Coronary artery (tissue), 2 donors: ENCODE measurements around the gene SHANK1.

Experiments used
- DNase-seq: peaks from one replicate; pipeline ENCODE4 v3.0.0-alpha.2; 2017; ENCODE audit warnings: low spot score
- H3K27ac ChIP-seq, 2 donors: fragments of 200-600 bp; sonication (generic); one replicate each; pipeline ENCODE4 v1.5.1; 2016 to 2019
- H3K4me3 ChIP-seq: fragments of 200-600 bp; sonication (generic); 2 replicates; pipeline ENCODE4 v1.5.1; 2016; ENCODE audit warnings: mild to moderate bottlenecking, moderate library complexity
- TF ChIP-seq, protein P1 (sequence below): fragments of 200-600 bp; sonication (generic); IDR thresholded peaks from one replicate; pipeline ENCODE4 v1.5.1; 2019; ENCODE audit warnings: antibody characterized with exemption

SHANK1 gene

DNA sequence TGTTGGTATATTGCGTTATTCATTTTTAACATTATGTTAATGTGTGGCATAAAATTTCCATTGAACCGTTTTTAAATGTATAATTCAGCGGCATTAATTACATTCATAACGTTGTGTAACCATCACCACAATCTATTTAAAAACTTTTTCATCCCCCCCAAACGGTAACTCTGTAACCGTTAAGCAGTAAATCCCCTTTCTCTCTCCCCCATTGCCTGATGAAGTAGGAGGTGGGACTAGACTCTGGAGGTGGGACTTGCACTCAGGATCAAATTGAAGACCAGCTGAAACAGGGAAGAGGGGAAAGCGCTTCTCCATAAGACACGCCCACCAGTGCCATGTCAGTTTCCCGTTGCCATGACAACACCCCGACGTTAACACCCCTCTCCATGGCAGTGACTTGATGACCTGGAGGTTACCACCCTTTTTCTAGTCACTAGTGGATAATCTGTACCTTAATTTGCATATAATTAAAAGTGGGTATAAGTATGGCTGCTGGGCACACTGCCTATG is 20.4 kb upstream of the SHANK1 start:
- TF ChIP-seq, protein P1, sequence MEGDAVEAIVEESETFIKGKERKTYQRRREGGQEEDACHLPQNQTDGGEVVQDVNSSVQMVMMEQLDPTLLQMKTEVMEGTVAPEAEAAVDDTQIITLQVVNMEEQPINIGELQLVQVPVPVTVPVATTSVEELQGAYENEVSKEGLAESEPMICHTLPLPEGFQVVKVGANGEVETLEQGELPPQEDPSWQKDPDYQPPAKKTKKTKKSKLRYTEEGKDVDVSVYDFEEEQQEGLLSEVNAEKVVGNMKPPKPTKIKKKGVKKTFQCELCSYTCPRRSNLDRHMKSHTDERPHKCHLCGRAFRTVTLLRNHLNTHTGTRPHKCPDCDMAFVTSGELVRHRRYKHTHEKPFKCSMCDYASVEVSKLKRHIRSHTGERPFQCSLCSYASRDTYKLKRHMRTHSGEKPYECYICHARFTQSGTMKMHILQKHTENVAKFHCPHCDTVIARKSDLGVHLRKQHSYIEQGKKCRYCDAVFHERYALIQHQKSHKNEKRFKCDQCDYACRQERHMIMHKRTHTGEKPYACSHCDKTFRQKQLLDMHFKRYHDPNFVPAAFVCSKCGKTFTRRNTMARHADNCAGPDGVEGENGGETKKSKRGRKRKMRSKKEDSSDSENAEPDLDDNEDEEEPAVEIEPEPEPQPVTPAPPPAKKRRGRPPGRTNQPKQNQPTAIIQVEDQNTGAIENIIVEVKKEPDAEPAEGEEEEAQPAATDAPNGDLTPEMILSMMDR, result no peak
- no peak overlapping the region for H3K4me3 ChIP-seq
- DNase-seq, result no peak
- H3K27ac ChIP-seq, result no peak overlapping the region

DNA sequence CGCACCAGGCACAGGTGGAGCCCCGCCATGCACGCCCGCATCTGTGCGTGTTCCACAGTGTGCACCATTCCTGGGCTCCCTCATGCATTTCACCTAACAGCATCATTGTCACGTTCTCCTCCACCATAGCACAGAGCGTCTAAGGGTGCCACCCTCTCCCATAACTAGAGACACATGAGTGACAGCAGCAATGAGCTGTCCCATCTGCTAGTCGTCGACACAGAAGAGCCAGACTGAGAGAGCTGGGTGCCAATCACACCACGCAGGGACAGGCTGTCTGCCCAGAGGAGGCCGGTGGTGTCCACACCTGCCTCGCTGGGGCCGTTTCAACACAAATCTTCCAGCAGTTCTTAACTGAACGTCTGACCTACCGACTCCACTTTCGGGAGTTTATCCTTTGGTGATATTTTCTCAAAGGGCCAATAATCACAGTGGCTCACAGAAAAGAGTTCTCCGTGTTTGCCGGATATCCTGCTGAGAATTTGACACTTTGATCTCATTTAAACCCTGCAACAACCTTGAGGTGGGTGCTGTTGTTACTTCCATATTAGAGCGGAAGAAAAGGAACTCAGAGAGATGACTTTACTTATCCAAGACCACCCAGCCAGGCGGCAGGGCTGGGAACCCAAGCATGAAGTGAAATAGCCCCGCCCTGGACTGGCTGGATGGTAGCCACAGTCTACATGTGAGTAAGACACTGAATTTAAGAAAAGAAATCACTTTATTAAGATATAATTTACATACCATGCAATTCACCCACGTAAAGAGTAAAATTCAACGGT is 19.7 kb upstream of the SHANK1 start:
- no peak overlapping the region for H3K27ac ChIP-seq
- no peak overlapping the region for H3K4me3 ChIP-seq
- TF ChIP-seq, protein P1, result no peak
- no peak for DNase-seq

DNA sequence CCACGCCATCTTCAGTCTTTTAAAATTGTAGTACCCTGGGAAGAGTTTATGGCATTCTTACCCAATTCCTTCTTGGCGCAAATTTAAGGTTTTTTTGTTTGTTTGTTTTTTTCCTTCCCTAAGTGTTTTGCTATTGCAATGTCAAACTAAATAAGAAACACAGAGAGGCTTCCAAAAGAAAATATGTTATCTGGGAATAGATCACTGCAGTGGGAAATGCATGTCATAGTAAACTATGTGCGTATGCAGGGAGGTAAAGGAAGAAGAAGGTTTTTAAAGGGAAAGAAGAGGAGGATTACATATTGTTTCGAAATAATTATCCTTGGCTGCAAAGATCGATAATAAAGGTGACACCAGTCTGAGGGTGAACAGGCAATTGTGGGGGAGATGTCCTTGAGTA is 16.7 kb upstream of the SHANK1 start:
- DNase-seq, result no peak
- TF ChIP-seq, protein P1, result no peak
- Histone ChIP-seq H3K4me3 (no peak overlapping the region), H3K27ac (no peak overlapping the region)

DNA sequence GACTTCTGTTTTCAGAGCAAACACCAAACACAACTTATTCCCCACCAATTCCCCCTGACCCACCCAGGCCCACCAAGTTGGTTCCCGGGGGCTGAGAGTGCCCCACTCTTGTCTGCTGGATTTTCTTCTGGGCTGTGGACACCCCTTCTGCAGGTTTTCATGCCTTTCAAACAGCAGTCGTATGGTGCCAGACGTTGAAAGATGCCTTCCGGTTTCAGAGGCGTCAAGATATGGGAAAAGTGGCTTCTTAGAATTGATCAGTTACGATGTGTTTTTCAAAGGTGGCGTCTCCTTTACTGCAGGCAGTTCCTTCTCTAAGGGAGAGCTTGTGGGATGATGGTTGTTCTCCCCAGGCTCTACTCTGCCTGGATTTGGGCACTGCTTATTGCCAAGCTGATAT is 16.3 kb upstream of the SHANK1 start:
- no peak for DNase-seq
- Histone ChIP-seq H3K27ac (no peak overlapping the region), H3K4me3 (no peak overlapping the region)
- TF ChIP-seq, protein P1, result no peak

DNA sequence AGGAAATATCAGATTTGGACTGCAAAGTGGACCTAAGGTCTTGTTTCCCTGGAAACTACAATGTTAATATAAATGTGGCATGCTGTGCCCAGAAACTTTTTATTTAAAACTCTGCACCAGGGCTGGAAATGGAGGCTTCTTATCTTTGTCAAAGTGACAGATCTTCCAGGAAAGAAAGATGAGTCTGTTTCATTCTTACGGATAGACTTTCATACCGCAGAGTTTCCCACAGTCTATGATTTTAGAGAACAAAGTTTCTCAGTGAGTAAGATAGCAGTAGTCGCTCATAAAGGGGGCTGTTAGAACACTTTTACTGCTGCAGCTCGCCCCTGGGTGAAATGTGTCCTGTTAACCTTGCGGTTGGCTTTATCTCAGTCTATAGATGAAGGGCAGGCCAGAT is 10.3 kb upstream of the SHANK1 start:
- Histone ChIP-seq H3K27ac (no peak overlapping the region), H3K4me3 (no peak overlapping the region)
- TF ChIP-seq, protein P1, result no peak
- no peak for DNase-seq

DNA sequence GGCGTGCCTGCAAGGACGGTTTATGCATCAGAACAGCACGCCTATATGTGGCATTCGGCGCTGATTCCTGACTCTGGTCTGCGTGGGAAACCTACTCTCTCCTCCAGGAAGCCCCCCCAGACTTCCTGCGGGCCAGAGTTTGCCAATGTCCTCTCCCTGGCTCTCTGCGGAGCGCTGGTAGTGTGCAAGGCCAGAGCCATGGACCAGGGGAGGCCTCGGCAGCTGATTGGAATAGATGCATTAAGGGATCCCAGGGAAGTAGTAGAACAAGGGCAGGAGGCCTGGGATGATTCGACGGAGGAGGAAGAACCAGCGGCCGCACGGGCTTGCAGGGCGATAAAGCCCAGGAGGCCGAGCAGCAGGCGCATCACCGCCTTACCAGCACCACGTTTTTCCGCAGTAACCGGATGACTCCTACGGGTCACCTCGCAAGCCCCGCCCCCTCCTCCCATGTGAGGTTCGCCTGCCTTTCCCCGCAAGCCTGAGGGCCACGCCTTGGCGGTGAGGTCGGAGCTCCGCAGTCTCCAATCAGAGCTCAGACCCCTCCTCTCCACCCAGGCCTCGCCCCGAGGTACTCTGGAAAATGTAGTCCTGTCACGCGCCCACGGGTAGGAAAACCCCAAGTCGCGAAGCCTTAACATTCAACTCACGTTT is 8.6 kb upstream of the SHANK1 start:
- Histone ChIP-seq H3K27ac (no peak overlapping the region), H3K4me3 (peak overlapping the region; percentile 42)
- DNase-seq, result no peak
- TF ChIP-seq, protein P1, result no peak

DNA sequence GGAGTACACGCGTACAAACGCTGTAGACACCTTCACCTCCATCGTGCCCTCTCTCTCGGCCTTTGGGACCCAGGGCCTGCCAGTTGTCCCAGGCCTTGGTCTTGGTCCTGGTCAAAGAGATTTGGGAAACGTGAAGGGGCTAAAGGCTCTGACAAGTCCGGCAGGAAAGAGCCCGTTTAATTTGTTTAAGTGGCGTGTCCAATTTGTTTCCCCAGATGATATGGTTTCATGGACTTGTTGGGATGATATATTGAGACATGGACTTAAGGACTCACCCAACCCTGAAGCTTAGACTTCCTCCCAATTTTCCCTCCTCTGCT is 6.3 kb upstream of the SHANK1 start:
- DNase-seq, result no peak
- TF ChIP-seq, protein P1, result no peak
- H3K27ac ChIP-seq, result no peak overlapping the region
- peak overlapping the region; percentile 73 for H3K4me3 ChIP-seq
